Lower lobe of right lung (tissue), 2 donors: ENCODE data around the gene KCNQ1. TPM values are rescaled to one million over a fixed set of nuclear protein-coding genes. Genes with fewer than 3 reads are reported as not detected.

Experiments used
- ATAC-seq, 2 donors: fragments of 200-7000 bp; cut with Tn5 transposase; one replicate each; pipeline ENCODE4 v1.9.1; 2020 to 2022; ENCODE audit warnings: mild to moderate bottlenecking in 2 of 2, moderate library complexity in 2 of 2
- DNase-seq: peaks from one replicate; pipeline ENCODE4 v3.0.0-alpha.2; 2020
- H3K27ac ChIP-seq: fragments of 200-600 bp; one replicate; pipeline ENCODE4 v1.8.0; 2022
- H3K27me3 ChIP-seq: fragments of 200-600 bp; one replicate; pipeline ENCODE4 v1.8.0; 2022; ENCODE audit warnings: low read depth
- H3K36me3 ChIP-seq: fragments of 200-600 bp; one replicate; pipeline ENCODE4 v1.8.0; 2022; ENCODE audit warnings: mild to moderate bottlenecking
- H3K4me1 ChIP-seq: fragments of 200-600 bp; one replicate; pipeline ENCODE4 v1.8.0; 2022
- H3K4me3 ChIP-seq: fragments of 200-600 bp; one replicate; pipeline ENCODE4 v1.8.0; 2022; ENCODE audit warnings: mild to moderate bottlenecking
- H3K9me3 ChIP-seq: fragments of 200-600 bp; one replicate; pipeline ENCODE4 v1.8.0; 2022
- intact Hi-C: fragments of 100-400 bp; cut with DNase I; formaldehyde crosslinking; loops from one replicate; pipeline ENCODE4 v1.11.0; 2022
- total RNA-seq: library from RNA; stranded (reverse); fragmentation: NEBNext Ultra II Directional; extraction: Animal tissue kit (Norgen Biotek cat#: 25700); gene quantifications from one replicate; pipeline ENCODE4 v1.2.1, GENCODE V29; 2021
- TF ChIP-seq, protein P1 (sequence below): fragments of 200-600 bp; IDR thresholded peaks from one replicate; pipeline ENCODE4 v1.8.0; 2022; ENCODE audit warnings: antibody characterized with exemption, mild to moderate bottlenecking
- donor health status: DM: no; HTN: yes; CAD: no; lungs with severe emphysema.

Gene KCNQ1
- total RNA-seq, 1 donor from 2014 or later, result 51.0 TPM

DNA sequence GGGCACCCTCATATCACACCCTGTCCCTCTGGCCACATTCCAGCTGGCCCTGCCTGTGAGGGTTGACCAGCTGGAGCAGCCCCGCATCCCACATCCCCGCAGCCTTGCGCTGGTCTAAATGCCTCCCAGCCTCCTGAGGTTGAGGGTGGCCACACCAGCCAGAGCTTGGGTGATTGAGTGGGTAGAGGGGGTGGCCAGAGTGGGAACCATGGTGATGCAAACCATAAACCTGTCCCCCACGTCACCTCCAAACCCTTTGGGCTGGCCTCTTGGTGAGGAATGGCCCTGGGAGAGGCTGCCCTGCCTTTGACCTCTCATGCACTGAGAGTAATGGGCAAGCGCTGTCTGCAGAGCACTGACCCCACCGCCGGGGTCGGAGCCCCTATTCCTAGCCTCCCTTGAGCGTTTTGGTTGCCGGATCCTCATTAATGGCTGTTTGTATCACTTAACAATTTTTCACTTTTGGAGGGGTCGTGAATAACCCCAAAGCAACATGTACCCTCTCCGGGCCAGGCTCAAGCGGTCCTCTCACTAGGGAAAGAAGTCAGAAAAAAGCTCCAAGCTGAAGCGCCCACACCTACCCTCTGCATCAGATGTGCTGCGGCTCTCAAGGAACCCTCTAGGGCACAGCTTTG is 271.0 kb downstream of the KCNQ1 start:
- no peak for ATAC-seq
- no peak for DNase-seq
- intact Hi-C loops, result no loop called here

DNA sequence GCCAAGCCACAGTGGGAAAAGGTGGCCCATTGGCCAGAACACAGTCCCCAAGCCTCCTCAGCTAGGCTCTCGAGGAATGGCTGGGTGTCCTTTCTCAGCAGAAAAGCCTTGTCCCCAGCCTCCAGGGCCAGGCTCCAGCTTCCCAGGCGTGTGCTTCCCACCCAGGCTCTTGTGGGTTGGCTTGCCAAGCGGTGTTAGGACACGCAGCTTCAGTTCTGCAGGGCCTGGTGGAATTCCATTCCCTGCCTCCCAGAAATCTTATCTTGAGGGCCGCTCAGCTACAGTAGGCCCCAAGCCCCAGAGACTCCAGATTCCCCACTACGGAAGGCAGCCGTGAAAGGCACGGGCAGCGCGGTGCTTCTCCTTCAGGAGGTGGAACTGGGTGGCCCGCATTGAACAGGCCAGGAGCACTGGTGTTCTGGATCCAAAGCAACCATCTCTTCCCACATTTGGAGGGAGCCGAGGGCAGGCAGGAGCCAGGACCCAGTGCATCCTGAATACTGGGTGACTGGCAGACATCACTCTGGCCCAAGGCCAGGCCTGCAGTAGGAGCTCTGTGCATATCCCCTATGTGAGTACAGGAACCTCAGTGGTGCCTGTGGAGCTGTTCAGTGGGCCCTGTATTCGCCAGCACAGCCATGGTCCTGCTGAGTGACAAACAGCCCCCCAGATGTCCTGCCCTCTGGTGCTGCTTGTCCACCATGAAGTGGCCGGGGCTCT is 271.7 kb downstream of the KCNQ1 start:
- H3K27ac ChIP-seq, result no peak overlapping the region
- TF ChIP-seq, protein P1, sequence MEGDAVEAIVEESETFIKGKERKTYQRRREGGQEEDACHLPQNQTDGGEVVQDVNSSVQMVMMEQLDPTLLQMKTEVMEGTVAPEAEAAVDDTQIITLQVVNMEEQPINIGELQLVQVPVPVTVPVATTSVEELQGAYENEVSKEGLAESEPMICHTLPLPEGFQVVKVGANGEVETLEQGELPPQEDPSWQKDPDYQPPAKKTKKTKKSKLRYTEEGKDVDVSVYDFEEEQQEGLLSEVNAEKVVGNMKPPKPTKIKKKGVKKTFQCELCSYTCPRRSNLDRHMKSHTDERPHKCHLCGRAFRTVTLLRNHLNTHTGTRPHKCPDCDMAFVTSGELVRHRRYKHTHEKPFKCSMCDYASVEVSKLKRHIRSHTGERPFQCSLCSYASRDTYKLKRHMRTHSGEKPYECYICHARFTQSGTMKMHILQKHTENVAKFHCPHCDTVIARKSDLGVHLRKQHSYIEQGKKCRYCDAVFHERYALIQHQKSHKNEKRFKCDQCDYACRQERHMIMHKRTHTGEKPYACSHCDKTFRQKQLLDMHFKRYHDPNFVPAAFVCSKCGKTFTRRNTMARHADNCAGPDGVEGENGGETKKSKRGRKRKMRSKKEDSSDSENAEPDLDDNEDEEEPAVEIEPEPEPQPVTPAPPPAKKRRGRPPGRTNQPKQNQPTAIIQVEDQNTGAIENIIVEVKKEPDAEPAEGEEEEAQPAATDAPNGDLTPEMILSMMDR, result no peak
- H3K4me3 ChIP-seq, result no peak overlapping the region
- no peaks in the 10 kb centered on the region for H3K36me3 ChIP-seq
- no peaks in the 10 kb centered on the region for H3K4me1 ChIP-seq
- DNase-seq (no peak), ATAC-seq (no peak)
- H3K9me3 ChIP-seq, result no peaks in the 10 kb centered on the region
- intact Hi-C loops, result no loop called here
- H3K27me3 ChIP-seq, result no peaks in the 10 kb centered on the region

More for the DNA sequence above, 271.0 kb downstream of the KCNQ1 start:
- Histone ChIP-seq H3K36me3 (no peaks in the 10 kb centered on the region), H3K4me1 (no peaks in the 10 kb centered on the region), H3K27me3 (no peaks in the 10 kb centered on the region), H3K9me3 (no peaks in the 10 kb centered on the region), H3K4me3 (no peak overlapping the region), H3K27ac (no peak overlapping the region)
- TF ChIP-seq, protein P1, result no peak

DNA sequence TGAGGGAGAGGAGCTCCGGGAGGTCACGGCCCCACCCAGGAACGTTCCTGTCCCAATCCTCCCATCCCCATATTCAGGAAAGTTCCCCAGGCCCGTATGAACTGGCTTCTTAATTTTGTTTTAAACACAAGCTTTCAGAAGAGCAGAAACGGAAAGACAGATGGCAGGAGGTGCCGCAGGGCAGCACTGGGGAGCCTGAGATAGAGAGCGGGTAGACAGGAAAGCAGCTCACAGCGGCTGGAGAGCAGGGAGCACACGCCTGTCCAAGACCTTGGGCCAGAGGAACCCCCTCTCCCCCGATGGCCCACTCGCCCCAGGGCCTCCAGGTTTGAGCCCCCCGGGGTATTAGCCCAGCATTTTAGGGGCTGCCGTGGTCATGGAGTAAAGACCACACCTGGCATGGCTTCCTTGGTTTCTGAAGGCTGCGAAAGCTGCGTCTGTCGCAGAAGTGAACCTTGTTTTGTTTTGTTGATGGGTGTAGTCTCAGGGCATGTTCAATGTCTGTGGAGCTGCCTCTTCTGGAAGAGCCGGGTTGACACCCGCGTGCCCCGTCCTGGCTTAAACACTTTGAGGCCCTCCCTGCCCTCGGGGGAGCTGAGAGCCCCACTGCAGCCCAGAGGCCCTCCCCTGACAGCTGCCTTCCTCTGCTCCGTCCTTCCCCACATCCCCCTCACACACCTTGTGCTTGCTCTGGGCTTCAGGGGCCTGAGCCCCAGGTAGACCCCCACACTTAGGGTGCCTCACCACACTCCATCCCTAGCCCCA is 272.9 kb downstream of the KCNQ1 start:
- no peaks in the 10 kb centered on the region for H3K27me3 ChIP-seq
- no peaks in the 10 kb centered on the region for H3K36me3 ChIP-seq
- intact Hi-C loops, result no loop called here
- TF ChIP-seq, protein P1, result no peak
- no peaks in the 10 kb centered on the region for H3K9me3 ChIP-seq
- no peaks in the 10 kb centered on the region for H3K4me1 ChIP-seq
- ATAC-seq (no peak), DNase-seq (no peak)
- no peak overlapping the region for H3K27ac ChIP-seq
- no peak overlapping the region for H3K4me3 ChIP-seq

DNA sequence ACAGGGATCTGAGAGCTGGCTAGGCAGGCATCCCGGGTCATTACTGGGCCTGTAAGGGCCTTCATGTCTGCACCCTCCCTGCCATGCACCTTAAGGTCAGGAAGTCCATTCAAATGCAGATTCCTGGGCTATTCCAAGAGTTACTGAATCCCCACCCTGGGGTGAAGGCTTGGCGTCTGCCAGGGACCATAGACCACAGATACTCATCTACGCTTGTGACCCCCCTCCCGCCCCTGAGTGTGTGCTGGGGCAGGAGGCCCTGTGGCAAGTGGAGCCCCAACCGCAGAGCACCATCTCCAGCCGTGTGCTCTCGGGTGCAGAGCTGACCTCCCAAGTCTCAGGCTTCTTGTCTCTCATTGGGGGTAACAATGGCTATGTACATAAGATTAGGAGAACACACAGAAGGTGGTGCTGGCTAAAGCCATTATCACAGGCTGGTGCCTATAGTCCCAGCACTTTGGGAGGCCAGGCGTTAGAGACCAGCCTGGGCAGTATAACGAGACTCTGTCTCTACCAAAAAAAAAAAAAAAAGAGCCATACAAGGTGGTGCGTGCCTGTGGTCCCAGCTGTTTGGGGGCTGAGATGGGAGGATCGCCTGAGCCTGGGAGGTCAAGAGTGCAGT is 274.1 kb downstream of the KCNQ1 start:
- TF ChIP-seq, protein P1, result no peak
- Histone ChIP-seq H3K27me3 (no peaks in the 10 kb centered on the region), H3K27ac (no peak overlapping the region), H3K36me3 (no peaks in the 10 kb centered on the region), H3K9me3 (no peaks in the 10 kb centered on the region), H3K4me1 (no peaks in the 10 kb centered on the region), H3K4me3 (no peak overlapping the region)
- ATAC-seq, result no peak
- DNase-seq, result no peak
- intact Hi-C loops, result no loop called here

DNA sequence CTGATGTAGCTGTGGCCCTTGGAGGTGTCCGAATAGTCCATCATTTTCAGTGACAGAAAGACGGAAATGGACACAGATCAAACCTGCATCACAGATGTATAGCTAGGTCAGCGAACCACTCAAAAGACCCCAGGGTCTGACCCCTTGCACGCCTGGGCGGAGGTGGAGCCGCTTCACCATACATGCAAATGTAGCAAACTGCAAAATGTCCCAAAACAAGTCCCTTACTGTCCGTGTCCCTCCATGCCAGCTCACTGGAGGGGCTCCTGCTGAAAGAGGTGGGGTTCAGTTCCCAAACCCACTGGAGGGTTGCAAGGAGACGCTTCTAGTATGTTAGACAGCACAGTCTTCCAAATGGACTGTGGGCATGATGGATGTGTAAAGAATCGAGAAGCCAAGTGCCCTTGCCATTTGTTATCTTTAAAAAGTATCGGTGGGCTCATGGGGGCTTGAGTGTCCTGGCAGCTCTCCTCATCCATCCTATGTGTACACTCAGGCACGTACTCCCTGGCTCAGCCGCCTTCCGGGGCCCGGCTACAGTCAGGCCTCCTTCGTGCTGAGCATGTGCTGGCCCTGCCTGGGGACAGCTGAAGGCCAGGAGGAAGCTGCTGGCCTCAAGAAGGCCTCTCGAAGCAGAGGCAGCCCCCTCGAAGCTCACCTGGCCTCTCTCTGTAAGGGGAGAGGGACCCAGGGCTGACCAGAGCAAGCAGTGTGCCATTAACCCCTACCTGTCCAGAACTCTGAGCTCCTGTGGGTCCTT is 275.2 kb downstream of the KCNQ1 start:
- intact Hi-C loops, result no loop called here
- Histone ChIP-seq H3K9me3 (no peaks in the 10 kb centered on the region), H3K27me3 (no peaks in the 10 kb centered on the region), H3K36me3 (no peaks in the 10 kb centered on the region), H3K4me3 (no peak overlapping the region), H3K4me1 (no peaks in the 10 kb centered on the region), H3K27ac (no peak overlapping the region)
- DNase-seq (no peak), ATAC-seq (no peak)
- TF ChIP-seq, protein P1, result no peak
